ENCODE results near the gene METAP2.

METAP2 gene

GRCh38 chr12:95499772-95500171 lies 25.8 kb downstream of the METAP2 start:
- DNase-seq (ENCODE audit: low spot score in 2 of 2): no peak
- no peaks in the 10 kb centered on the region for H3K27me3 Mint-ChIP-seq
- peaks cover 57% of the 10 kb centered on the region for H3K36me3 Mint-ChIP-seq (ENCODE audit: insufficient read depth)
- no peak overlapping the region for H3K27ac Mint-ChIP-seq (ENCODE audit: low read depth)
- H3K4me3 Mint-ChIP-seq: no peak overlapping the region
- no peaks in the 10 kb centered on the region for H3K9me3 Mint-ChIP-seq
- ATAC-seq (replicated peaks; ENCODE audit: extremely low read depth, poor library complexity, severe bottlenecking): no peak
- H3K4me1 Mint-ChIP-seq: peaks cover 17% of the 10 kb centered on the region

- Mint-ChIP-seq H3K36me3 (ENCODE audit: insufficient read depth) (peaks cover 53% of the 10 kb centered on the region), H3K4me3 (no peak overlapping the region)
Observed at GRCh38 chr12:95504140-95504539, 30.2 kb downstream of the METAP2 start.

GRCh38 chr12:95505039-95505438 lies 31.1 kb downstream of the METAP2 start:
- Mint-ChIP-seq H3K36me3 (ENCODE audit: insufficient read depth) (peaks cover 58% of the 10 kb centered on the region), H3K9me3 (no peaks in the 10 kb centered on the region), H3K27me3 (no peaks in the 10 kb centered on the region), H3K4me1 (peaks cover 11% of the 10 kb centered on the region), H3K4me3 (no peak overlapping the region), H3K27ac (ENCODE audit: low read depth) (peak overlapping the region; percentile 40)
- DNase-seq (ENCODE audit: low spot score in 2 of 2) (no peak), ATAC-seq (replicated peaks; ENCODE audit: extremely low read depth, poor library complexity, severe bottlenecking) (no peak)

More at GRCh38 chr12:95504140-95504539, 30.2 kb downstream of the METAP2 start:
- Mint-ChIP-seq H3K27me3 (no peaks in the 10 kb centered on the region), H3K9me3 (no peaks in the 10 kb centered on the region), H3K27ac (ENCODE audit: low read depth) (no peak overlapping the region), H3K4me1 (peaks cover 17% of the 10 kb centered on the region)
- ATAC-seq (replicated peaks; ENCODE audit: extremely low read depth, poor library complexity, severe bottlenecking) (no peak), DNase-seq (ENCODE audit: low spot score in 2 of 2) (no peak)

- Mint-ChIP-seq H3K4me1 (peaks cover 6% of the 10 kb centered on the region), H3K36me3 (ENCODE audit: insufficient read depth) (peaks cover 64% of the 10 kb centered on the region)
- no peak for DNase-seq (ENCODE audit: low spot score in 2 of 2)
Observed at GRCh38 chr12:95506707-95507523, 33.0 kb downstream of the METAP2 start.

GRCh38 chr12:95509300-95509699 lies 35.3 kb downstream of the METAP2 start:
- H3K27me3 Mint-ChIP-seq: no peaks in the 10 kb centered on the region
- no peaks in the 10 kb centered on the region for H3K9me3 Mint-ChIP-seq
- H3K4me1 Mint-ChIP-seq: no peaks in the 10 kb centered on the region
- H3K27ac Mint-ChIP-seq (ENCODE audit: low read depth): no peak overlapping the region
- H3K36me3 Mint-ChIP-seq (ENCODE audit: insufficient read depth): peaks cover 74% of the 10 kb centered on the region
- DNase-seq (ENCODE audit: low spot score in 2 of 2): no peak
- ATAC-seq (replicated peaks; ENCODE audit: extremely low read depth, poor library complexity, severe bottlenecking): no peak
- H3K4me3 Mint-ChIP-seq: no peak overlapping the region

More at GRCh38 chr12:95506707-95507523, 33.0 kb downstream of the METAP2 start:
- Mint-ChIP-seq H3K27ac (ENCODE audit: low read depth) (no peak overlapping the region), H3K9me3 (no peaks in the 10 kb centered on the region), H3K4me3 (no peak overlapping the region), H3K27me3 (no peaks in the 10 kb centered on the region)
- no peak for ATAC-seq (replicated peaks; ENCODE audit: extremely low read depth, poor library complexity, severe bottlenecking)

GRCh38 chr12:95511977-95512376 lies 38.0 kb downstream of the METAP2 start:
- ATAC-seq (replicated peaks; ENCODE audit: extremely low read depth, poor library complexity, severe bottlenecking): no peak
- no peaks in the 10 kb centered on the region for H3K27me3 Mint-ChIP-seq
- H3K36me3 Mint-ChIP-seq (ENCODE audit: insufficient read depth): peaks cover 63% of the 10 kb centered on the region
- no peaks in the 10 kb centered on the region for H3K4me1 Mint-ChIP-seq
- H3K9me3 Mint-ChIP-seq: no peaks in the 10 kb centered on the region
- no peak for DNase-seq (ENCODE audit: low spot score in 2 of 2)
- no peak overlapping the region for H3K27ac Mint-ChIP-seq (ENCODE audit: low read depth)
- no peak overlapping the region for H3K4me3 Mint-ChIP-seq

GRCh38 chr12:95513599-95513998 lies 39.6 kb downstream of the METAP2 start:
- Mint-ChIP-seq H3K4me1 (no peaks in the 10 kb centered on the region), H3K4me3 (no peak overlapping the region), H3K36me3 (ENCODE audit: insufficient read depth) (peaks cover 51% of the 10 kb centered on the region), H3K27ac (ENCODE audit: low read depth) (no peak overlapping the region), H3K9me3 (no peaks in the 10 kb centered on the region), H3K27me3 (no peaks in the 10 kb centered on the region)
- no peak for DNase-seq (ENCODE audit: low spot score in 2 of 2)
- ATAC-seq (replicated peaks; ENCODE audit: extremely low read depth, poor library complexity, severe bottlenecking): no peak

- peaks cover 37% of the 10 kb centered on the region for H3K36me3 Mint-ChIP-seq (ENCODE audit: insufficient read depth)
- no peaks in the 10 kb centered on the region for H3K9me3 Mint-ChIP-seq
- H3K4me1 Mint-ChIP-seq: no peaks in the 10 kb centered on the region
- no peaks in the 10 kb centered on the region for H3K27me3 Mint-ChIP-seq
- ATAC-seq (replicated peaks; ENCODE audit: extremely low read depth, poor library complexity, severe bottlenecking) (no peak), DNase-seq (ENCODE audit: low spot score in 2 of 2) (no peak)
- H3K4me3 Mint-ChIP-seq: no peak overlapping the region
- H3K27ac Mint-ChIP-seq (ENCODE audit: low read depth): no peak overlapping the region
Observed at GRCh38 chr12:95515197-95515596, 41.2 kb downstream of the METAP2 start.

GRCh38 chr12:95516757-95517156 lies 42.8 kb downstream of the METAP2 start:
- DNase-seq (ENCODE audit: low spot score in 2 of 2) (no peak), ATAC-seq (replicated peaks; ENCODE audit: extremely low read depth, poor library complexity, severe bottlenecking) (no peak)
- no peak overlapping the region for H3K27ac Mint-ChIP-seq (ENCODE audit: low read depth)
- H3K4me3 Mint-ChIP-seq: no peak overlapping the region
- no peaks in the 10 kb centered on the region for H3K4me1 Mint-ChIP-seq
- peaks cover 30% of the 10 kb centered on the region for H3K36me3 Mint-ChIP-seq (ENCODE audit: insufficient read depth)
- H3K9me3 Mint-ChIP-seq: no peaks in the 10 kb centered on the region
- no peaks in the 10 kb centered on the region for H3K27me3 Mint-ChIP-seq

- ATAC-seq (replicated peaks; ENCODE audit: extremely low read depth, poor library complexity, severe bottlenecking) (no peak), DNase-seq (ENCODE audit: low spot score in 2 of 2) (no peak)
- Mint-ChIP-seq H3K9me3 (no peaks in the 10 kb centered on the region), H3K4me3 (no peak overlapping the region), H3K27me3 (no peaks in the 10 kb centered on the region), H3K27ac (ENCODE audit: low read depth) (no peak overlapping the region), H3K36me3 (ENCODE audit: insufficient read depth) (peaks cover 25% of the 10 kb centered on the region), H3K4me1 (no peaks in the 10 kb centered on the region)
Observed at GRCh38 chr12:95517246-95517645, 43.3 kb downstream of the METAP2 start.

GRCh38 chr12:95518944-95519343 lies 45.0 kb downstream of the METAP2 start:
- no peaks in the 10 kb centered on the region for H3K27me3 Mint-ChIP-seq
- H3K27ac Mint-ChIP-seq (ENCODE audit: low read depth): no peak overlapping the region
- peaks cover 14% of the 10 kb centered on the region for H3K36me3 Mint-ChIP-seq (ENCODE audit: insufficient read depth)
- no peak for DNase-seq (ENCODE audit: low spot score in 2 of 2)
- H3K4me1 Mint-ChIP-seq: no peaks in the 10 kb centered on the region
- no peak for ATAC-seq (replicated peaks; ENCODE audit: extremely low read depth, poor library complexity, severe bottlenecking)
- H3K9me3 Mint-ChIP-seq: no peaks in the 10 kb centered on the region
- H3K4me3 Mint-ChIP-seq: no peak overlapping the region

- no peak overlapping the region for H3K4me3 Mint-ChIP-seq
- DNase-seq (ENCODE audit: low spot score in 2 of 2) (no peak), ATAC-seq (replicated peaks; ENCODE audit: extremely low read depth, poor library complexity, severe bottlenecking) (no peak)
- no peaks in the 10 kb centered on the region for H3K27me3 Mint-ChIP-seq
- no peak overlapping the region for H3K27ac Mint-ChIP-seq (ENCODE audit: low read depth)
- peaks cover 4% of the 10 kb centered on the region for H3K36me3 Mint-ChIP-seq (ENCODE audit: insufficient read depth)
- no peaks in the 10 kb centered on the region for H3K4me1 Mint-ChIP-seq
- H3K9me3 Mint-ChIP-seq: no peaks in the 10 kb centered on the region
Observed at GRCh38 chr12:95520816-95521215, 46.9 kb downstream of the METAP2 start.

- H3K4me3 Mint-ChIP-seq: no peak overlapping the region
- DNase-seq (ENCODE audit: low spot score in 2 of 2) (no peak), ATAC-seq (replicated peaks; ENCODE audit: extremely low read depth, poor library complexity, severe bottlenecking) (no peak)
- H3K4me1 Mint-ChIP-seq: no peaks in the 10 kb centered on the region
- H3K27ac Mint-ChIP-seq (ENCODE audit: low read depth): no peak overlapping the region
- peaks cover 1% of the 10 kb centered on the region for H3K36me3 Mint-ChIP-seq (ENCODE audit: insufficient read depth)
- H3K9me3 Mint-ChIP-seq: no peaks in the 10 kb centered on the region
- H3K27me3 Mint-ChIP-seq: no peaks in the 10 kb centered on the region
Observed at GRCh38 chr12:95522692-95523091, 48.7 kb downstream of the METAP2 start.
